DND-41 (cell line): ENCODE results near the gene DEFB124.

Experiments
- ATAC-seq: fragments of 200-7000 bp; cut with Tn5 transposase; 3 replicates; pipeline ENCODE4 v1.9.1; 2021; ENCODE audit warnings: low read depth; ENCODE audit not compliant: insufficient read depth
- DNase-seq: peaks from one replicate; pipeline ENCODE4 v3.0.0-alpha.2; 2020
- H2AFZ ChIP-seq: 2 replicates; pipeline ENCODE4 v1.6.0; 2012; ENCODE audit warnings: low read depth, low read length
- H3K27ac ChIP-seq: 2 replicates; pipeline ENCODE4 v1.5.1; 2012; ENCODE audit warnings: low read length, inconsistent platforms
- H3K27me3 ChIP-seq: fragments of 200-600 bp; sonication (generic); 2 replicates; pipeline ENCODE4 v1.6.0; 2012; ENCODE audit warnings: low read length, mild to moderate bottlenecking, inconsistent platforms; ENCODE audit not compliant: insufficient read depth, poor library complexity
- H3K36me3 ChIP-seq: 2 replicates; pipeline ENCODE4 v1.5.1; 2012; ENCODE audit warnings: low read length, inconsistent platforms; ENCODE audit not compliant: insufficient read depth
- H3K4me1 ChIP-seq: 2 replicates; pipeline ENCODE4 v1.5.1; 2012; ENCODE audit warnings: mild to moderate bottlenecking, low read length; ENCODE audit not compliant: insufficient read depth
- H3K4me2 ChIP-seq: 2 replicates; pipeline ENCODE4 v1.6.0; 2012; ENCODE audit warnings: mild to moderate bottlenecking, moderate library complexity, low read length, inconsistent platforms; ENCODE audit not compliant: insufficient read depth
- H3K4me3 ChIP-seq, 2 experiments: fragments of 200-600 bp in 1 of 2; shearing (Covaris generic) in 1 of 2; 2 replicates each; pipeline ENCODE4 v1.5.1; 2012 to 2016; ENCODE audit warnings: inconsistent platforms in 2 of 2, low read length in 2 of 2, mild to moderate bottlenecking in 2 of 2, low read depth in 1 of 2, moderate library complexity in 1 of 2
- H3K79me2 ChIP-seq: 2 replicates; pipeline ENCODE4 v1.6.0; 2012; ENCODE audit warnings: low read length, inconsistent platforms; ENCODE audit not compliant: insufficient read depth
- H3K9ac ChIP-seq: 2 replicates; pipeline ENCODE4 v1.6.0; 2012; ENCODE audit warnings: low read depth, mild to moderate bottlenecking, inconsistent platforms, low read length, moderate library complexity
- H3K9me3 ChIP-seq: 2 replicates; pipeline ENCODE4 v1.5.1; 2012; ENCODE audit warnings: low read length, moderate library complexity, mild to moderate bottlenecking, inconsistent platforms; ENCODE audit not compliant: insufficient read depth, severe bottlenecking
- H4K20me1 ChIP-seq: 2 replicates; pipeline ENCODE4 v1.6.0; 2012; ENCODE audit warnings: low read length; ENCODE audit not compliant: insufficient read depth
- EZH2 ChIP-seq: IDR thresholded peaks from 3 replicates; pipeline ENCODE4 v1.6.1; 2012; ENCODE audit warnings: borderline replicate concordance, low read depth, mild to moderate bottlenecking, moderate library complexity, low read length, inconsistent platforms; ENCODE audit not compliant: severe bottlenecking
- TF ChIP-seq, protein P1 (sequence below): IDR thresholded peaks from 2 replicates; pipeline ENCODE4 v1.5.1; 2012; ENCODE audit warnings: borderline replicate concordance, low read length, moderate library complexity, mild to moderate bottlenecking; ENCODE audit not compliant: poor library complexity, severe bottlenecking; ENCODE audit errors: extremely low read depth

Gene DEFB124

GRCh38 chr20:31517373-31517772 lies 42.4 kb upstream of the DEFB124 start:
- ATAC-seq (no peak), DNase-seq (peak; percentile 38)
- TF ChIP-seq, protein P1, sequence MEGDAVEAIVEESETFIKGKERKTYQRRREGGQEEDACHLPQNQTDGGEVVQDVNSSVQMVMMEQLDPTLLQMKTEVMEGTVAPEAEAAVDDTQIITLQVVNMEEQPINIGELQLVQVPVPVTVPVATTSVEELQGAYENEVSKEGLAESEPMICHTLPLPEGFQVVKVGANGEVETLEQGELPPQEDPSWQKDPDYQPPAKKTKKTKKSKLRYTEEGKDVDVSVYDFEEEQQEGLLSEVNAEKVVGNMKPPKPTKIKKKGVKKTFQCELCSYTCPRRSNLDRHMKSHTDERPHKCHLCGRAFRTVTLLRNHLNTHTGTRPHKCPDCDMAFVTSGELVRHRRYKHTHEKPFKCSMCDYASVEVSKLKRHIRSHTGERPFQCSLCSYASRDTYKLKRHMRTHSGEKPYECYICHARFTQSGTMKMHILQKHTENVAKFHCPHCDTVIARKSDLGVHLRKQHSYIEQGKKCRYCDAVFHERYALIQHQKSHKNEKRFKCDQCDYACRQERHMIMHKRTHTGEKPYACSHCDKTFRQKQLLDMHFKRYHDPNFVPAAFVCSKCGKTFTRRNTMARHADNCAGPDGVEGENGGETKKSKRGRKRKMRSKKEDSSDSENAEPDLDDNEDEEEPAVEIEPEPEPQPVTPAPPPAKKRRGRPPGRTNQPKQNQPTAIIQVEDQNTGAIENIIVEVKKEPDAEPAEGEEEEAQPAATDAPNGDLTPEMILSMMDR: peak; percentile 47
- no peak for TF ChIP-seq EZH2
- peaks cover 54% of the 10 kb centered on the region for H3K36me3 ChIP-seq
- no peaks in the 10 kb centered on the region for H3K27me3 ChIP-seq
- peak overlapping the region in 1 of 2 experiments; percentile 78; a peak in 1 of 4 replicates for H3K4me3 ChIP-seq
- H3K4me1 ChIP-seq: peaks cover 36% of the 10 kb centered on the region
- peak overlapping the region; percentile 75 for H3K27ac ChIP-seq
- peaks cover 77% of the 10 kb centered on the region for H3K79me2 ChIP-seq
- H2AFZ ChIP-seq: no peak overlapping the region
- H3K9ac ChIP-seq: 0 out of 2 replicates have a peak overlapping the region, but pooled peaks have one; percentile 1
- no peaks in the 10 kb centered on the region for H3K9me3 ChIP-seq
- H4K20me1 ChIP-seq: peaks cover 55% of the 10 kb centered on the region
- peak overlapping the region; percentile 83 for H3K4me2 ChIP-seq

DNA sequence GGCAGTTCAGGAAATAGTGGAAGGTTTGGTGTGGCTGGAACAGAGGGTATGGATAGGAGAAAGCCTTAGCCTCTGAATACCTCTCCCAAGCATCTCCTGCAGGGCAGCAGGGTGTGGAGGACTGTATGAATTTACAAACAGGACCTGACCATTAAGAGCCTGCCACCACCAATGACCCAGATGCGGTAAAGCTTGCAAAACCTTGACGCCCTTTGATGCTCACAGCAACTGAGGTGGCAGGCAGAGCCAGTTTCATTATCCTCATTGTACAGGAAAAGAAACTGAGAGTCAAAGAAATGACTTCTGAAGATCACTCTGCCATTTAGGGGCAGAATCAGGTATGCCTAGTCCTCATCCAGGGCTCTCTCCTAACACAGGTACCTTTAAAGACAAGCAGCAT lies 41.7 kb upstream of the DEFB124 start:
- peak overlapping the region in 1 of 2 experiments; percentile 78; a peak in 2 of 4 replicates for H3K4me3 ChIP-seq
- peaks cover 49% of the 10 kb centered on the region for H3K36me3 ChIP-seq
- no peak for TF ChIP-seq EZH2

DNA sequence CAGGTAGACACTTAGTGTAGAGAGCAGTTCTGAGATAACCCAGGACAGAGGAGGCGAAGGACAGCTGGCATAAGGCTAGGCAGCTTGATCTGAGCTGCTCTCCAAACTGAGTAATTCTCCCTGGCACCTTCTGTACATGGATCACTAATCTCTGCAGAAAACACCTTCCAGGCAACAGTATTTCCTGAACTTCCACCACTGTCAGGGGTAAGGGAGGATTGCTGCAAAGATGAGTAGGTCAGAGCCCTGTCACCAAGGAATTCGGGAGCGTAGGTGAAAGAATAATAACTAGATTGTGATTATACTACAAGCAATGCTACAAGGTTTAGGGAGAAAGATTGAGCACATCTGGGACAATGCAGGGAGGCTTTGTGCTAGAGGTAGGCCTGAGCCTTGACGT lies 41.2 kb upstream of the DEFB124 start:
- Histone ChIP-seq H3K4me1 (peaks cover 36% of the 10 kb centered on the region), H3K4me3 (peak overlapping the region; percentile 50 to 78; a peak in 3 of 4 replicates), H2AFZ (no peak overlapping the region), H3K27me3 (no peaks in the 10 kb centered on the region), H3K27ac (peak overlapping the region; percentile 75), H3K79me2 (peaks cover 65% of the 10 kb centered on the region), H4K20me1 (peaks cover 49% of the 10 kb centered on the region), H3K9me3 (no peaks in the 10 kb centered on the region), H3K4me2 (peak overlapping the region; percentile 83), H3K9ac (peak overlapping the region; percentile 67), H3K36me3 (peaks cover 47% of the 10 kb centered on the region)
- TF ChIP-seq, protein P1: no peak
- no peak for TF ChIP-seq EZH2
- no peak for ATAC-seq
- DNase-seq: no peak

More for the DNA sequence above, 41.7 kb upstream of the DEFB124 start:
- DNase-seq (no peak), ATAC-seq (no peak)
- Histone ChIP-seq H3K4me1 (peaks cover 36% of the 10 kb centered on the region), H4K20me1 (peaks cover 51% of the 10 kb centered on the region), H3K79me2 (peaks cover 69% of the 10 kb centered on the region), H3K9me3 (no peaks in the 10 kb centered on the region), H3K27ac (peak overlapping the region; percentile 75), H3K9ac (peak overlapping the region; percentile 67), H2AFZ (no peak overlapping the region), H3K27me3 (no peaks in the 10 kb centered on the region), H3K4me2 (peak overlapping the region; percentile 83)

DNA sequence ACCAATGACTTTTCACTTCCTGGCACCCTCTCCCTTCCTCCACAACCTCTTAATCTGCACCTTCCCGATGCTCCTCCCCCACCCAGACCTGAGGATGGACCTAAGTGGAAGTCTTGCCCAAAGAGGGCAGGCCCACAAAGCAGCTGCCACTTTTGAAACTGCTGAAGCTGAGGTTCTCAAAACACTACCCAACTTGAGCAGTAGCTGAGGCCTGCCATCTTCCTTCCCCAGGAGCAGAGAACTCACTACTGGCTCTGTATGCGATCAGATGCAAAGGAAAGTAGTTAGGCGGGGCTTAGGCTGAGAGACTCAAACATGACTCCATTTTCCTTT lies 40.8 kb upstream of the DEFB124 start:
- Histone ChIP-seq H4K20me1 (peaks cover 46% of the 10 kb centered on the region), H3K36me3 (peaks cover 42% of the 10 kb centered on the region)
- no peak for DNase-seq

More for the DNA sequence above, 40.8 kb upstream of the DEFB124 start:
- Histone ChIP-seq H3K9me3 (no peaks in the 10 kb centered on the region), H3K4me2 (peak overlapping the region; percentile 83), H3K79me2 (peaks cover 61% of the 10 kb centered on the region), H3K4me3 (peak overlapping the region; percentile 50 to 78; a peak in 3 of 4 replicates), H3K27me3 (no peaks in the 10 kb centered on the region), H3K4me1 (peaks cover 36% of the 10 kb centered on the region), H2AFZ (no peak overlapping the region), H3K9ac (peak overlapping the region; percentile 67), H3K27ac (peak overlapping the region; percentile 75)
- no peak for TF ChIP-seq EZH2
- ATAC-seq: no peak
